Activated naive CD4-positive, alpha-beta T cell treated with anti-CD3 and anti-CD28 coated beads for 36 hours (primary cell): Measurements from ENCODE around the gene CMTM7. TPM values are rescaled to one million over a fixed set of nuclear protein-coding genes. Genes with fewer than 3 reads are reported as not detected.
A peak's percentile ranks its signal among the peaks of the same experiment; 100 is the strongest.

Experiments used
- CTCF ChIA-PET: fragments of 350-600 bp; sonication (Branson Sonifier 250); formaldehyde crosslinking; loops from one replicate; lab custom pipeline; 2021; ENCODE audit warnings: antibody characterized with exemption; lab: Charles Lee
- DNase-seq: peaks from one replicate; pipeline ENCODE4 v3.0.0-alpha.2; 2020
- H3K27ac Mint-ChIP-seq: one replicate; pipeline ENCODE4 v1.8.0; 2021; ENCODE audit warnings: mild to moderate bottlenecking, mixed read lengths
- H3K27me3 Mint-ChIP-seq: one replicate; pipeline ENCODE4 v1.8.0; 2021; ENCODE audit warnings: low read depth, mixed read lengths
- H3K36me3 Mint-ChIP-seq: one replicate; pipeline ENCODE4 v1.8.0; 2021; ENCODE audit warnings: low read depth, mixed read lengths
- H3K4me1 Mint-ChIP-seq: one replicate; pipeline ENCODE4 v1.8.0; 2021; ENCODE audit warnings: low read depth, mixed read lengths
- H3K4me3 Mint-ChIP-seq: one replicate; pipeline ENCODE4 v1.8.0; 2021; ENCODE audit warnings: mild to moderate bottlenecking, moderate library complexity, mixed read lengths
- H3K9me3 Mint-ChIP-seq: one replicate; pipeline ENCODE4 v1.8.0; 2021; ENCODE audit warnings: mixed read lengths
- intact Hi-C: fragments of 100-400 bp; cut with micrococcal nuclease; formaldehyde crosslinking; loops from one replicate; pipeline ENCODE4 v1.15.1; 2023
- total RNA-seq, 2 experiments: library from RNA; stranded (reverse); gene quantifications; one replicate each; pipeline ENCODE4 v1.2.3, GENCODE V29; 2021

The CMTM7 gene
- total RNA-seq, 2 experiments from 2014 or later: 59.1 to 60.2 TPM

- intact Hi-C loops: no loop called here
- Mint-ChIP-seq H3K27ac (peak overlapping the region; percentile 64), H3K9me3 (no peaks in the 10 kb centered on the region), H3K27me3 (no peaks in the 10 kb centered on the region), H3K4me1 (peaks cover 82% of the 10 kb centered on the region), H3K4me3 (no peak overlapping the region), H3K36me3 (peaks cover 42% of the 10 kb centered on the region)
- CTCF ChIA-PET: interaction anchor here (0.9 to 1.4 kb wide), 2 partner anchors 13 to 18 kb away, joined by 3 read pairs; no protein-coding TSS in a partner anchor
- peak; percentile 5 for DNase-seq
Observed at GRCh38 chr3:32443478-32443877, 51.8 kb downstream of the CMTM7 start.

GRCh38 chr3:32447865-32448400, 56.3 kb downstream of the CMTM7 start:
- DNase-seq: no peak
- Mint-ChIP-seq H3K36me3 (peaks cover 43% of the 10 kb centered on the region), H3K27ac (peak overlapping the region; percentile 42), H3K9me3 (no peaks in the 10 kb centered on the region), H3K4me1 (peaks cover 48% of the 10 kb centered on the region), H3K27me3 (no peaks in the 10 kb centered on the region), H3K4me3 (no peak overlapping the region)
- intact Hi-C loops: no loop called here
- CTCF ChIA-PET: interaction anchor here (0.8 to 1.2 kb wide), 2 partner anchors 47 to 51 kb away, joined by 3 read pairs; no protein-coding TSS in a partner anchor

GRCh38 chr3:32448686-32449474, 57.2 kb downstream of the CMTM7 start:
- DNase-seq: no peak
- H3K4me1 Mint-ChIP-seq: peaks cover 39% of the 10 kb centered on the region
- no peak overlapping the region for H3K27ac Mint-ChIP-seq
- CTCF ChIA-PET: interaction anchor here (0.6 to 1.2 kb wide), 5 partner anchors 9 to 147 kb away, joined by 3 to 4 read pairs (median 3); no protein-coding TSS in a partner anchor
- H3K36me3 Mint-ChIP-seq: peaks cover 41% of the 10 kb centered on the region
- no peak overlapping the region for H3K4me3 Mint-ChIP-seq
- no peaks in the 10 kb centered on the region for H3K27me3 Mint-ChIP-seq
- H3K9me3 Mint-ChIP-seq: no peaks in the 10 kb centered on the region
- intact Hi-C loops: no loop called here

- DNase-seq: peak; percentile 1
- Mint-ChIP-seq H3K36me3 (peaks cover 41% of the 10 kb centered on the region), H3K4me3 (no peak overlapping the region), H3K4me1 (peaks cover 34% of the 10 kb centered on the region), H3K27me3 (no peaks in the 10 kb centered on the region), H3K9me3 (no peaks in the 10 kb centered on the region), H3K27ac (no peak overlapping the region)
- CTCF ChIA-PET: interaction anchor here (1.2 kb wide), 2 partner anchors 8 to 75 kb away, joined by 3 to 4 read pairs; no protein-coding TSS in a partner anchor
- intact Hi-C loops: no loop called here
Observed at GRCh38 chr3:32449691-32450090, 58.0 kb downstream of the CMTM7 start.

- Mint-ChIP-seq H3K36me3 (peaks cover 37% of the 10 kb centered on the region), H3K9me3 (no peaks in the 10 kb centered on the region), H3K4me3 (no peak overlapping the region), H3K4me1 (peaks cover 39% of the 10 kb centered on the region), H3K27ac (no peak overlapping the region), H3K27me3 (no peaks in the 10 kb centered on the region)
- intact Hi-C loops: no loop called here
- DNase-seq: no peak
- CTCF ChIA-PET: no interaction called here
Observed at GRCh38 chr3:32450426-32450825, 58.8 kb downstream of the CMTM7 start.

GRCh38 chr3:32450992-32451659, 59.5 kb downstream of the CMTM7 start:
- Mint-ChIP-seq H3K9me3 (no peaks in the 10 kb centered on the region), H3K4me1 (peaks cover 43% of the 10 kb centered on the region), H3K27ac (no peak overlapping the region), H3K36me3 (peaks cover 34% of the 10 kb centered on the region), H3K27me3 (no peaks in the 10 kb centered on the region), H3K4me3 (no peak overlapping the region)
- intact Hi-C loops: no loop called here
- DNase-seq: peak; percentile 3
- CTCF ChIA-PET: no interaction called here

- no peaks in the 10 kb centered on the region for H3K27me3 Mint-ChIP-seq
- H3K27ac Mint-ChIP-seq: peak overlapping the region; percentile 44
- H3K9me3 Mint-ChIP-seq: no peaks in the 10 kb centered on the region
- CTCF ChIA-PET: no interaction called here
- intact Hi-C loops: no loop called here
- H3K4me3 Mint-ChIP-seq: no peak overlapping the region
- peaks cover 27% of the 10 kb centered on the region for H3K36me3 Mint-ChIP-seq
- peaks cover 43% of the 10 kb centered on the region for H3K4me1 Mint-ChIP-seq
- no peak for DNase-seq
Observed at GRCh38 chr3:32452009-32452408, 60.4 kb downstream of the CMTM7 start.

GRCh38 chr3:32453346-32453745, 61.7 kb downstream of the CMTM7 start:
- Mint-ChIP-seq H3K4me1 (peaks cover 43% of the 10 kb centered on the region), H3K4me3 (no peak overlapping the region), H3K36me3 (peaks cover 26% of the 10 kb centered on the region), H3K27me3 (no peaks in the 10 kb centered on the region), H3K27ac (no peak overlapping the region), H3K9me3 (no peaks in the 10 kb centered on the region)
- no peak for DNase-seq
- intact Hi-C loops: no loop called here
- CTCF ChIA-PET: no interaction called here

GRCh38 chr3:32454111-32454510, 62.5 kb downstream of the CMTM7 start:
- Mint-ChIP-seq H3K27ac (no peak overlapping the region), H3K27me3 (no peaks in the 10 kb centered on the region), H3K4me1 (peaks cover 43% of the 10 kb centered on the region)

GRCh38 chr3:32454731-32455608, 63.3 kb downstream of the CMTM7 start:
- DNase-seq: no peak
- Mint-ChIP-seq H3K4me3 (no peak overlapping the region), H3K27me3 (no peaks in the 10 kb centered on the region), H3K9me3 (no peaks in the 10 kb centered on the region), H3K4me1 (peaks cover 47% of the 10 kb centered on the region), H3K27ac (peak overlapping the region; percentile 74), H3K36me3 (peaks cover 24% of the 10 kb centered on the region)
- intact Hi-C loops: no loop called here
- CTCF ChIA-PET: interaction anchor here (1.0 to 2.4 kb wide), 5 partner anchors 13 to 80 kb away, joined by 3 to 8 read pairs (median 3); no protein-coding TSS in a partner anchor

More at GRCh38 chr3:32454111-32454510, 62.5 kb downstream of the CMTM7 start:
- DNase-seq: peak; percentile 3
- intact Hi-C loops: no loop called here
- Mint-ChIP-seq H3K4me3 (no peak overlapping the region), H3K36me3 (peaks cover 24% of the 10 kb centered on the region), H3K9me3 (no peaks in the 10 kb centered on the region)
- CTCF ChIA-PET: interaction anchor here (1.4 to 1.5 kb wide), 2 partner anchors 15 to 80 kb away, joined by 3 to 4 read pairs; no protein-coding TSS in a partner anchor

- H3K4me3 Mint-ChIP-seq: no peak overlapping the region
- peaks cover 47% of the 10 kb centered on the region for H3K4me1 Mint-ChIP-seq
- H3K9me3 Mint-ChIP-seq: no peaks in the 10 kb centered on the region
- DNase-seq: no peak
- H3K27me3 Mint-ChIP-seq: no peaks in the 10 kb centered on the region
- peaks cover 19% of the 10 kb centered on the region for H3K36me3 Mint-ChIP-seq
- intact Hi-C loops: no loop called here
- H3K27ac Mint-ChIP-seq: peak overlapping the region; percentile 74
- CTCF ChIA-PET: interaction anchor here (1.0 to 2.4 kb wide), 9 partner anchors 12 to 81 kb away, joined by 3 to 8 read pairs (median 3); no protein-coding TSS in a partner anchor
Observed at GRCh38 chr3:32455609-32456428, 64.2 kb downstream of the CMTM7 start.
